ENCODE results near the gene FIBIN.
"Not testable (repeated sequence)": the region's sequence is repeated elsewhere in the genome, so short reads cannot be mapped to it uniquely, and the experiment has no call there.

Gene FIBIN

DNA sequence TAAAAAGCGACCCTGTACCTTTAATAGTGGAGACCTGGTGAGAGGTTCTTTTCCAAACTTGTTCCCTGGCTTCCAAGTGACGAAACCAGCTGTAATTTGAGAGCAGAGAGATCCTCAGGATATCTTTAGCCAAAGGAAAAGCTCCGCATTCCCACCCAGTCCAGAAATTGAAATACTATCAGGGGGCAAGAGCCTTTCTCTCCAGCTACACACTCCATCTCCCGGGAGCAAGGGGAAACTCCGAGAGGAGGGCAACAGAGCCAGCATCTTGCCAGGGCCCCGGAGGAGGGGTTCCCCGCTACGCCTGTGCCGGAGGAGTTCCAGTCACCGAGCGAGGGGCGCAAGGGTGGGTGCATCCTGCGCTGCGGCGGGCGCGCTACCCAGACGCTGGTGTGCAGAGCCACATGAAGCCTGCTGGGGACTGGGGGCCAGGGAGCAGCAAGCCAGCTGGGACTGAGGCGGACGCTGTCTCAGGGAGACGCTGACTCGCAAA lies at the start of gene FIBIN:
Gene FIBIN, plus strand, starts transcription at position 148 of the 493 bp plus-strand sequence. CDS start 415 bp downstream, outside the sequence.
- DNase-seq (ENCODE audit: low spot score) = no peak

DNA sequence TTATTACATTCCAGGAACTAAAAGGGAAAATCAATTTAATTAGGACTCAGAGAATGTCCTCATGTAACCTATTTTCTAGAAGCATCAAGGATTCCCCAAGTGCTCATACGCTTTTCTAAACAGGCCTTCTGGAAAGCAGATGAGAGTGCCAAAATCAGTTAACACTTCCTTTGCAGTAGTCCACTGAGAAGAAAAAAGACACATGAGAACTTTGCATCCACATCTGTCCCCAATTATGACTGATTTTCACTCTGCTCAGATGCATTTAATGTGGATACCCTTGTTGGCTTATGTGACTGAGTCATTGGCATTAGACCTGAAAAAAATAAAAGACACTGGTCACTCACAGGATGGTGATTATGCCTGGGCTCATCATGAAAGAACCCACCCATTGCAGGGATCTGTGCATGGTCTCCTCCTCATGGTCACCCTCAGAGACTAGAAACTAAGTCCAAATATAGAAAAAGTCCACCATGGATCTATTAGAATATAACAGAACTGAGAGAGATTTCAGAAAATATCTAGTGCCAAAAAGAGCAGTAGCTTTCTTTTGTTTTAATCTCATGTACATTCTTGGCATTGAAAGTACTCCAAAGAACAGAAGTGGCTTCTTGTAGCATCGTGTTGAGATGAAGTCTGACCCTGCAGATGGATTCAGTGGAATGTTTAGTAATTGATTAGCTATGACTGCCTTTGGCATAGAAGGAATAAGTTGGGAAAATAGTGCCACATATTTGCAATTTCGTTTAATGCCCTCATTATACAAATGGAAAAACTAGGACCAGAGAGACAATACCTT lies 48.8 kb upstream of the FIBIN start:
- no peak for DNase-seq (ENCODE audit: low spot score)

DNA sequence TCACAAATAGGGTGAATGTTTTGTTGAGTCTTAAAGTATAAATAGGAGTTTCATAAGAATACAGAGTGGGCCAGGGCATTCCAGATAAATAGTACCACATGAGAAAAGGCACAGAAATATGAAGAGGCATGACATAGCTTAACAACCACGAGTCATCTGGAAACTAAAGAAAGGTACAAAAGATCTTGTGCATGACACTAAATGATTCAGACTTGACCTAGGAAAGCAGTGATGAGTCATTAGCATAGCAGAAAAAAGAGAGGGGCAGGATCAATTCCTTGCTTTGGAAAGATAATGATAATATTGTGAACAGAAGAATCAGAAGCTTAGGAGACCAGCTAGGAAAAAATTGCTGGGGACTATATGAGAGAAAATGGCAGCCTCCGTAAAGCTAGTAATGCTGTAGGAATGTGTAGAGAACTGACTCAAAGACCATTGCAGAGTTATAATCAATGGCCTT lies 47.6 kb upstream of the FIBIN start:
- no peak for DNase-seq (ENCODE audit: low spot score)

DNA sequence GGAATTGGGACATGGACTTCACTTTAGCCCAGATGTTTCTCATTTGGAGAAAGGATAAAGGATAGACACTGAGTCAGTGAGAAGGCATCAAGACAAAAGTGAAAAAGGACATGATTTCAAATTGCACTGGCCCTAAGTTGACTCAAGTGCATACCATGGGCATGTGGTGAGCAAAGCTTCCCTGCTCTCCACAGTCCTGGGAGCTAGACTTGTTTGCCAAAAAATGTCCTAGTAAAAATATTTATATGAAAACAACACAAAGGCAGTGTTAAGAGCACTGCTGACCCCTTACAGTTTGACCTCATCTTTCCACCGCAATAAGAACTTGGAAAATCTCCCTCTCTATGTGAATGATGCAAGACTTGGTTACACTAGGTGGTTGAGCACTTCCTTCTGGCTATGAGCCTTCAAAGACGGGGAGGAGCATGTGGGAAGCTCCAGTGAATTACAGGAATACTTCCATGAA lies 46.5 kb upstream of the FIBIN start:
- no peak for DNase-seq (ENCODE audit: low spot score)

DNA sequence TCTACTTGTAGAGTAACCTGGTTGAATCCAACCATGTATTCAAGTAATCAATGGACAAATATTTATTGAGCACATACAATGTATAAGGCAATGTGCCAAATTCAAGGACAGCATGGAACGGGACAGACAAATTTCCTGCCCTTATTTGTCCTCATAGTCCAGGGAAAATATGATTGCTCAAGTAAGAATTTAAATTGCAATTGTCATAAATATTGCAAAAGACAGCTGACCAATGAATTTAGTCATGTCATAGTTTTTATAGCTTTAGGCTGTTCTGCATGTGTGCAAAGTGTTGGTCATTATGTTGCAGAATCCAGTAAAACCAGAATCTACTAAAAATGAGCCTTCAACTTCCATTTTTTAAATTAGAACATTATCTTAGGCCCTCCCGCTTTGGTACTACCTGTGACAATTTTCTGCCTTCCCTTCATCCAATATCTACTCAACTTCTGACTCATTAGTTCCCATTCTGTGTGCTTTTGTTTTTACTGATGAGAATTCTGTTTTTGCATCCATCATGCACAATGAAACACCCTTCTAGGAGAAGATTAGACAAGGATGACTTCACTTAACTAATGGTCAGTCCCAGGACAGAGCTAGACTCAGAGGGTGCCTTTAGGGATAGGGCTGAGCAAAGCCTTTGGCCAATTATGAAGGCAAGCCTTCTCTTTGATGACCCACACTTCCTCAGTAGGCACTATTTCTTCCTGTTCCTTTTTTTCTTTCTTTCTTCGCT lies 45.8 kb upstream of the FIBIN start:
- DNase-seq (ENCODE audit: low spot score) = no peak

DNA sequence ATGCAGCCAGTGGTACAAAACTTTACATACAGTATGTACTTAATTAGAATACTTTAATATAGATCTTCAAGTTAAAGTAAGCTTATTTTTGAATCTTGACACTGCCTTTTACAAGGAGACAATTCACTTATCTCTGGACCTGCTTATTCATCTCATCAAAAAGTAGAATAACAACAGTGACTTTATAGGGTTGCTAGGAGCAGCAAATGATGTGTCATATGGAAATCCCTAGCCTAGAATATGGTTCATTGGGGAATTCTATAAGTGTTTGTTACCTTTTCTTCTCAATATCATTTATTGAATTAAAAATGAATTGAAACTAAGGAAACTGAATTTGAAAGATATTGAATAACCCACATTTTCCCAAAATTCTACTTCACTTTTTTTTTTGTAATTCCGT lies 45.0 kb upstream of the FIBIN start:
- DNase-seq (ENCODE audit: low spot score) = no peak

DNA sequence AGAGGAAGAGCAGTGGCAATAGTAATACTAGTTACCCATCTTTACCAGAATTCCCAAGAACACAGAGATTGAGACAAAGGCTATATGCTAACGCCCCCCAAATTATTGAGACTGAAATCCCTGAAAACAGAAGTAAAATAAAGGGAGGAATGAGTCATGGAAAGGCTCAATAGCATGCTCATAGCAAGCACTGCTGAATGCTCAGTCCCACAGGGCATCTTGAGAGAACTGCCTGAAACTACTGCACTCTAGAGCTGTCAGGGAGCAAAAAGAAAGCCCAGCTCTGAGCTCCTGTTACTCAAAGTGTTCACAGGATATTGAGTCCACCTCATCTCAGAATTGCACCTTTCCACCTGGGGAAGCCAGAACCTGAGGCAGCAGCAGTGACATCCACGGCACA lies 44.1 kb upstream of the FIBIN start:
- no peak for DNase-seq (ENCODE audit: low spot score)

DNA sequence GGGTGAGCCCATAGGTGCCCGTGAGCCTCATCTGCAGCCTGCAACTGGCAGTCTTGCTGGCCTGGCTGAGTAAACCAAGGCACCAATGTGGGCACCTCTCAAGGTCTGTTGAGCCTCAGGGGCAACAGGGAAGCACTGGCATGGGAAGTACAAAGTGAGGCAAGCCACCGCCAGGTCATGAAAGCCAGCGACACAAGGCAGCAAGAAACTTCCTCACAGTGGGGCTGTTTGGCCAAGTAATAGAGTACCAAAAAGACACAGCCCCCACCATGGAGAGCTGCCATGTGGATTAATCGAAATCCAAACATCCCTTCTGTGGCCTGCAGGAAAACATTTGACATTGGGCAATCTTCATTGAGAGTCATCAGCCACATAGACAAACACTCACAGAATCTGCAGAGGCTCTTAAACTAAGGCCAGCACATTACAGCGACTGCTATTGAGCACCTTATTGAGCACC lies 43.6 kb upstream of the FIBIN start:
- DNase-seq (ENCODE audit: low spot score) = no peak

DNA sequence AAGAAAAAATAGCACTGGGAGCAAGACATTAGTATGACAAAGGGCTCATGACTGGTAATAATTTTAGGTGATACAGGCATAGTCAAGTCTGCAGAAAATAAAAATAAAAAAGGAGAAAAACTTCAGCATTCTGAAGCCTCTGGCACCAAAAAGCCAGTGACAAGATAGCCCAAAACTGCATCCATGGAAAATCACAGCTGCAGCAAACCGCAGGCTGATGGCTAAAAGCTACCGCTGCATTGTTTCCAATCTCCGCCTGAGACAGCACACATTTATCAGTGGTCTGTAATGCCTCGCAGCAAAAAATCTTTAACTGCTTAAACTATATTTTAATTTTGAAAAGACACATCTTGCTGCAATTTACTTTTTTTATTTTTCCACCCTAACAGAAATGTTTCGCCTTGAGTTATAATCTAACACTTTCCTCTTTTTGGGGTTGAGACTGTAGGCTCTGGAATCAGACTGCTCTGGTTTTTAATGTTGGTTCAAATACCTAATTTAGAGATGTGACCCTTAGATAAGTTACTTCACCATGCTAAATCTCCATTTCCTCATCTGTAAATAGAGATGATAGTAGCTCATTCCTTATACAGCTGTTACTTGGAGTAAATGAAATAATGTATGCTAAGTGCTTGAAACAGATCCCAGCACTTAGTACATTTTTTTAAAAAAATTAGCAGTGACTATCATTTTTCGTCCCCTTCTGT lies 42.0 kb upstream of the FIBIN start:
- DNase-seq (ENCODE audit: low spot score) = no peak

DNA sequence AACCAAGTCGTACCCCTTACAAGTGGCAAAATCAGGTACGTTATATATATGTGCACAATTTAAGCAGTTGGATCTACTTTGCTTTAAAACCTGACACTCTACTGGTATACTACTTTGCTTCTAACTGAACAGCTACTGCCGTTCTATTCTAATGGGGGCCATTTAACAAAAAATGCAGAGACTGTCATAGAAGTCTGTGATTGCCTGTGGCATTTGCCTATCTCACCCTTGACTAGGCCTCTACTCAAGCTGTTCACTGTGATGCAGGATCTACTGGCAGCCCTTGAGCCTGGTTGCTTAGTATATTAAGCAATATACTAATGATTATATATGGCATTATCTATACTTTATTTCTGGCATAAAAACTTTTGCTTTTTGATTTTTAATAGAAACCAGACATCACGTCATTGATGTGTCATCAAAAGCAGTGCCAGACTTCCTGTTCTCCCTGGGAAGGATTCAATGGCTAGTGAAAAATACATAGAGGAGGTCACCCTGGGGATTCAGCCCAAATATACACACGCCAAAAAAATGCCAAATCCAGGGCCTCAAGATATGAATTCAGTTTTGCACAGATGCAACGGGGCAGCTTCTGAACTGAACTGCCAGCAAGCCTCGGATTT lies 40.0 kb upstream of the FIBIN start:
- DNase-seq (ENCODE audit: low spot score) = no peak

DNA sequence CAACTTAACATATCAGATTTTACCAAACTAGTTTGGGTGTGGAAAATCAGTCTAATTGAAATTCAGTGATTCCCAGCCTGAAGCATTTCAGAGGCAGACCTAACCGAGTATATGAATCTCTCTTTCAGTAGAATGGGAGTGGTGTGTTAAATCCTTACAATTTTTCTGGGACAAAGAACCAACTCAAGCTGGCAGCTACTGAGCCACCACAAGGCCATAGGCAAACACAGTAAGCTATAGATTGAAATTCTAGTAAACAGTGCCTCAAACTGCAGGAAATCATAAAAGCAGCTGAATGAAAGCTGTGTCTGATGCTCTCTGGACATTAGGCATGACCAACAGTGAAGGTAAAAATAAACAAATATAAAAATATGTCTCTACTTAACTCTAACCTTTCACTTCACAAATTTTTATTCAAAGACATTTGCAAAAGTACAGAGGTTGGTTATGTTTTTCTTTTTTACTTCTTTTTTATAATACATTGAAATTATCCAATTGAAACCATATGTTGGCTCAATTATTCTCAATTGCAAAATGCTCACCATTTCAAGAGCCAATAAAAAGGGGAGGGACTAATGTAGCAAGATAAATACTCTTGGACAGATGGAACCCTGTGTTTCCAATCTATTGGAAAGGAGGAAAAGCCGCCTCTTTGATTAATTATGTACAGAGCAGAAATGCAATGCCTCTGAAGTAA lies 35.8 kb upstream of the FIBIN start:
- DNase-seq (ENCODE audit: low spot score) = no peak

DNA sequence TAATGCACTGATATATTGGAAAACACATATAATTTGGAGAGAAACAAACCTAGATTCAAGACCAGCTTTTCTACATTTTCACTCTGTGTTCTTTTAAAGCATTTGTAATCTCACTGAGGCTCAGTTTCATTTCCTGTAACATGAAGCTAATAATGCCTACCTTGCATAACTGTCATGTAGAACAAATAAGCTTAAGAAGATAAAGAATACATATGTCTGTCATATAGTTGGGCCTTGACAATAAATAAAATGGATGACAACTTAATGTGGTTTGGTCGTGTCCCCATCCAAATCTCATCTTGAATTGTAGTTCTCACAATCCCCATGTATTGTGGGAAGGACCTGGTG lies 35.2 kb upstream of the FIBIN start:
- DNase-seq (ENCODE audit: low spot score) = no peak

DNA sequence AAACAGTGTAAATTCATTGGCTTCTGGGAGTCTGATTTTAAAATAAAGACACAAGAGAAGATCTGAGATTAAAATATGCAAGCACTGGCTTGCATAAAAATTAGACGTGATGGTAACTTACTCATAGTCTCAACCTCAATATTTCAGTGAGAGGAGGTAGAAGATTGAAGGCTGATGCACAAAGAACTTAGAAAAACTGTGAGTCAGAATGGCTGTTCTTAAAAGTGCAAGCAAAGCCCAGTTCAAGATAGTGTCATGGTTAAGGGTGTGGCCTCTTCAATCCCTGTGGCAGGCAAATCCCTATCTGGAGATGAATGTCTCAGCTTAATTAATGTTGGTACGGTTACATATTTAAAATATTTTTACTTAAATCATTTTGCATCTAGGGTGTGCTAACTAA lies 33.6 kb upstream of the FIBIN start:
- DNase-seq (ENCODE audit: low spot score) = no peak

DNA sequence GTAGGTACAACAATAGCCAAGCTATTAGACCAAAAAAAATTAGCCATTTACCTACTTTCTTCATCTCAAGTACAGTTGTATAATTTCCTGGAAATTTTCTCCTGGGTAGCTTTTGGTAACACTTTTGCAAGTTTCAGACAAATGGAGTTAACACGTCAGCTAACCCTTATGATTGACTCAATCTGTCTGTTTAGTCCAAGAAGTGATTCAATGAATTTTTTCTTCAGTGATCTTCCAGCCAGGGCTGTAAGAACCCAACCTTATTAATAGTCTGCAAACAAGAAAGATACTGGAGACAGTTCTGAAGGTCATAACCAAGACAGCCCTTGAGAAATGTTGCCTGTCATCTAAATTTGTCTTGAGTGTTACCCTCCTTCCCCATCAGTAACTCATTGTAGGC lies 30.1 kb upstream of the FIBIN start:
- DNase-seq (ENCODE audit: low spot score) = no peak

DNA sequence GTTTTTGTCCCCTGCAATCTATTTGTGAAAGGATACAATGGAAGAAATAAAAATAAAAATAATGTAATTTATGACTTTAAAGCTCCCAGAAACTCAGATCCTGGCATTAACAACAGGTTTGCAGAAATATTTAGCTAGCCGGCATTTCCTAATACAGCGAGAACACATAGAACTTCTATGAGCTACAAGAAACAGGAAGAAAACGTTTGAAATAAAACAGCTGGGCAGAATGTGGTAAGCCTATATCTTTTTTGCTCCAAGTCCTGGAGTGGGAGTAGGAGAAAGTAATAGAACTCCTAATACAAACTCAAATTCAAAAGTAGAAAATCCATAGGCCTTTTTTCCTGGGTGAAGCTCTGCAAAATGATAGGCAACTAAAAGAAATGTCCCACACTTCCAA lies 29.6 kb upstream of the FIBIN start:
- DNase-seq (ENCODE audit: low spot score) = no peak

DNA sequence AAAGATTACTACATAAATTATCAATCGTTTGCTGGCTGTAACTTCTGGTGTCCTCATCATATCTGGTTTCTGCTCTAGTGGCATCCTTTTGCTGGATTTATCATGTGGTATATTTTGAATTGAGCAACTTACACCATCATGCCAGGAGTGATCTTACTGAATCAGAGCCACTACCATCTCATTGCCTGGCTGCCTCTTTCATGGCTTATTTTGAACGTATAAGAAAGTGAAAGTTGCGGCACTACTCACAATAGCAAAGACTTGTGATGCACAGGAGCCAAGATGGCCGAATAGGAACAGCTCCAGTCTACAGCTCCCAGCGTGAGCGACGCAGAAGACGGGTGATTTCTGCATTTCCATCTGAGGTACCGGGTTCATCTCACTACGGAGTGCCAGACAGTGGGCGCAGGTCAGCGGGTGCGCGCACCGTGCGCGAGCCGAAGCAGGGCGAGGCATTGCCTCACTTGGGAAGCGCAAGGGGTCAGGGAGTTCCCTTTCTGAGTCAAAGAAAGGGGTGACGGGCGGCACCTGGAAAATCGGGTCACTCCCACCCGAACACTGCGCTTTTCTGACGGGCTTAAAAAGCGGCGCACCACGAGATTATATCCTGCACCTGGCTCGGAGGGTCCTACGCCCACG lies 28.9 kb upstream of the FIBIN start:
- DNase-seq (ENCODE audit: low spot score) = not testable (repeated sequence)

DNA sequence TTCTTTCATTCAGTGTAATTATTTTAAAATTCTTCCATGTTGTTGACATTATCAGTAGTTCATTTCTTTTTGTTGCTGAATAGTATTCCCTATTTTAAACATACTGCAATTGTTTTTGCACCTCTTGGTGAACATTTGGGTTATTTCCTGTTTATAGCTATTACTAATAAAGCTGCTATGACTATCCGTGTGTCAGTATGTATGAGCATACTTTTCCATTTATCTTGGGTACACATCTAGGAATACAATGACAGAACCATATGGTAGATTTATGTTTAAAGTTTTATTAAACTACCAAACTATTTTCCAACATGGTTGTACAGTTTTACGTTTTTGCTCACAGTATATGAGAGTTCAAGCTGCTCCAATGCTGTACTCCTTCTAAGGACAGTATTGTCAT lies 22.0 kb upstream of the FIBIN start:
- no peak for DNase-seq (ENCODE audit: low spot score)

DNA sequence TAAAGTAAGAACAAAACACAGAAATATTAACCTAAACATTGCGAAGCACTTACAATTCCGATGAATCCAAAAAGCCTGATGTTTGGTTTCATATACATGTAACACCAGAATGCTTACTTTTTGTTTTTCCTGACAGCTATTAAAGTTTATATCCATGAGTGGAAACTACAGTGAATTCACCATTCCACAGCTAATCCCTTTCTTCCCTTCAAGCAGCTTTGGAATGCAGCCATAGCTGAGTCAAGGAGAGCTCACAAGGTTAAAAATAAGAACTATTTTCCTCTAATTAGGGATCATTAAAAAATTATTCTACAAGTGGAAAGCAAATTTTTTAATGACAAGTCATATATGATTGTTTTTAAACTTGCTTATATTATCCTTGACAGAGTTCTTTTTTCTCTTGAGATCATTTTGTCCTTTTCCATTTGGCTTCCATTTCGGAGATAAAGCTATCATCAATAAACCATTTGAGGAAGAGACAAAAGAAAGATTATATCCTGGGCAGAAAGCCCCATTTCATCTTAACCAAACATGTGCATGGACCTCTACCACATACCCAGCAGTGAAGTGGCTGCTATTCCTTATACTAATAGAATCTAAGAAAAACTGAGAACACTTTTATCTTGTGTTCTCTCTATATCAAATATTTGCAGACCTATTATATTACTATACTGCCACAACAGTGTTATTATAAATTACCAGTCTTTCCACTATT lies 19.7 kb upstream of the FIBIN start:
- DNase-seq (ENCODE audit: low spot score) = no peak

DNA sequence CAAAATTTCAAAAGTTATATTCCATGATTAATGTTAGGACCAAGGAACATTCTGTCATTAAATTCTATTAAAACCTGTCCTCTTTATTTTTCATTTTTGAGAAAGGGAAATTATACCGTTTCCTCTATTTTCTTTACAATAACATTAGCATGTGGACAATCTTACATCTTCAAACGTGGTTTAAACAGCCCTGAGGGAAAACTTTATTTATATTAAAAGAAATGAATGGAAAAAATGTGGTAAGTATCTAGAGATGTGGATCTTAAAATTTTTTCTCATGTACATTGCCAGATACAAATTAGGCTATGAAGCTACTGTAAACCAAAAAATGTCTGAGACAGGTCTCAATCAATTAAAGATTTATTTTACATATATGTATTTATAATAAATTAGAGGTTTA lies 18.9 kb upstream of the FIBIN start:
- no peak for DNase-seq (ENCODE audit: low spot score)

DNA sequence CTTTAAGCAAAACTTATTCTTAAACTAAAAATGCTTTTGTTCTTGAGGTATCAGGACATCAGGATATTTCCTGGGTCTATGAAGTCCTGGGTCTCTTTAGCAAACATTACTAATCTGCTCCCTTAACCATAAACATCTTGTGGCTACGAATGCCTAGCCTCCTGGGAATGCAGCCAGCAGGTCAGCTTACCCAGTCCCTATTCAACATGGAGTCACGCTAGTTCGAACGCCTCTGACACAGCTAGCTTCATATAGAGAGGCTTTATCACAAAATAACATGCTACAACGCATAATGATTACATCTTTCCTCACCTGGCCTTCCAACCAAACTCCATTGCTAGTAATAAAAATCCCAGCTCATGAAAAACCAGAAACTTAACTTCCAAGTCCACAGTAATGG lies 17.5 kb upstream of the FIBIN start:
- no peak for DNase-seq (ENCODE audit: low spot score)

Measured in pons (tissue), 1 donor.